Measurements from ENCODE around the gene FER. TPM values are rescaled to one million over a fixed set of nuclear protein-coding genes. Genes with fewer than 3 reads are reported as not detected.

Gene FER
- total RNA-seq, 4 donors from 2014 or later, result 13.4 to 30.0 (median 19.6) TPM

DNA sequence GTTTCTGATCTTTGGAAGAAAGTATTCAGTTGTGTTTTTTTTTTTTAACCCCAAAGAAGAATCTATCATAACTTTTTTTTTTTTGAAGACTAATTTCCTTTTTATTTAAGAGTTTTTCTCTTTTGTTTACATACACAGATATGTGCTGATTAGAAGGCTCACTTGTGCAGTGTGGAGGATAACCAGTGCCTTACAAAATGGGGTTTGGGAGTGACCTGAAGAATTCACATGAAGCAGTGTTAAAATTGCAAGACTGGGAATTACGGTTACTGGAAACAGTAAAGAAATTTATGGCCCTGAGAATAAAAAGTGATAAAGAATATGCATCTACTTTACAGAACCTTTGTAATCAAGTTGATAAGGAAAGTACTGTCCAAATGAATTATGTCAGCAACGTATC, 50.3 kb downstream of the FER start:
- H3K4me1 ChIP-seq, result peaks cover 0 to 8% (median 0%) of the 10 kb centered on the region in 3 donors
- H3K4me3 ChIP-seq, result no peak overlapping the region
- DNase-seq, result no peak
- no peaks in the 10 kb centered on the region for H3K9me3 ChIP-seq
- H3K27ac ChIP-seq, result no peak overlapping the region
- intact Hi-C loops (cut with DNase I), result no loop called here
- H3K36me3 ChIP-seq, result peaks cover 0 to 33% (median 0%) of the 10 kb centered on the region in 3 donors
- no peaks in the 10 kb centered on the region for H3K27me3 ChIP-seq
- WGBS, 2 donors, result 77 to 89% methylated on average over 2 of the region's 2 CpGs
- TF ChIP-seq, protein P1, sequence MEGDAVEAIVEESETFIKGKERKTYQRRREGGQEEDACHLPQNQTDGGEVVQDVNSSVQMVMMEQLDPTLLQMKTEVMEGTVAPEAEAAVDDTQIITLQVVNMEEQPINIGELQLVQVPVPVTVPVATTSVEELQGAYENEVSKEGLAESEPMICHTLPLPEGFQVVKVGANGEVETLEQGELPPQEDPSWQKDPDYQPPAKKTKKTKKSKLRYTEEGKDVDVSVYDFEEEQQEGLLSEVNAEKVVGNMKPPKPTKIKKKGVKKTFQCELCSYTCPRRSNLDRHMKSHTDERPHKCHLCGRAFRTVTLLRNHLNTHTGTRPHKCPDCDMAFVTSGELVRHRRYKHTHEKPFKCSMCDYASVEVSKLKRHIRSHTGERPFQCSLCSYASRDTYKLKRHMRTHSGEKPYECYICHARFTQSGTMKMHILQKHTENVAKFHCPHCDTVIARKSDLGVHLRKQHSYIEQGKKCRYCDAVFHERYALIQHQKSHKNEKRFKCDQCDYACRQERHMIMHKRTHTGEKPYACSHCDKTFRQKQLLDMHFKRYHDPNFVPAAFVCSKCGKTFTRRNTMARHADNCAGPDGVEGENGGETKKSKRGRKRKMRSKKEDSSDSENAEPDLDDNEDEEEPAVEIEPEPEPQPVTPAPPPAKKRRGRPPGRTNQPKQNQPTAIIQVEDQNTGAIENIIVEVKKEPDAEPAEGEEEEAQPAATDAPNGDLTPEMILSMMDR (IDR thresholded peaks at IDR 0.05), result no peak
- TF ChIP-seq POLR2A (IDR thresholded peaks at IDR 0.05), result no peak

DNA sequence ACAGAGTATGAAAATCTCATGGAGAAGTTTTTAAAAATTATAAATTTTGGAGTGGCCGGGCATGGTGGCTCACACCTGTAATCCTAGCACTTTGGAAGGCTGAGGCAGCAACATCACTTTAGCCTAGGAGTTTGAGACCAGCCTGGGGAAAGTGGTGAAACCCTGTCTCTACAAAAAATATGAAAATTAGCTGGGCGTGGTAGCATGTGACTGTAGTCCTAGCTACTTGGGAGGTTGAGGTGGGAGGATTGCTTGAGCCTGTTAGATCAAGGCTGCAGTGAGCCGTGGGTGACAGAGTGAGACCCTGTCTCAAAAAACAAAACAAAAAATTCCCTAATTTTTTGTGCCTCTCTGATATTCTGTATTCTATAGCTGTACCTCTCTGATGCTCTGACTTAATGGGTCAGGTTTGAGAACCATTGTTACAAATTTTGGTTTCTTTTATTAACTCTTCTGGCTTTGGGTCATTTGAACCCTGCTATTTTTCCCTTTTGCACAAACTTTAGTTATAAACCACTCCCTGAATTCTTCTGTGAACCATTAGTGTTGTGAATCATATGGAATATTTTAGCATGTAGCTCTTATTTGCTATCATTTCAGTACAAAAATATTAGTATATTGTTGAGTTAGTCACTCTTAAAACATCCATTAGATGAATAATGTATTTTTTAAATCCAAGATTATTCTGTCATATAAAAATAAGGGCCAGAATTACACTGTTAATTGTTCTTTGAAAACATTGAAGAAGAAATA, 51.0 kb downstream of the FER start:
- peaks cover 0 to 8% (median 0%) of the 10 kb centered on the region in 3 donors for H3K4me1 ChIP-seq
- no peaks in the 10 kb centered on the region for H3K27me3 ChIP-seq
- peaks cover 0 to 33% (median 0%) of the 10 kb centered on the region in 3 donors for H3K36me3 ChIP-seq
- no peak overlapping the region for H3K27ac ChIP-seq
- 87 to 93% methylated on average over 3 of the region's 3 CpGs for WGBS, 2 donors
- peaks cover 0 to 5% (median 3%) of the 10 kb centered on the region in 3 donors for H3K9me3 ChIP-seq
- DNase-seq, result no peak
- H3K4me3 ChIP-seq, result no peak overlapping the region
- intact Hi-C loops (cut with DNase I), result no loop called here
- no peak for TF ChIP-seq POLR2A (IDR thresholded peaks at IDR 0.05)
- TF ChIP-seq, protein P1 (IDR thresholded peaks at IDR 0.05), result no peak

DNA sequence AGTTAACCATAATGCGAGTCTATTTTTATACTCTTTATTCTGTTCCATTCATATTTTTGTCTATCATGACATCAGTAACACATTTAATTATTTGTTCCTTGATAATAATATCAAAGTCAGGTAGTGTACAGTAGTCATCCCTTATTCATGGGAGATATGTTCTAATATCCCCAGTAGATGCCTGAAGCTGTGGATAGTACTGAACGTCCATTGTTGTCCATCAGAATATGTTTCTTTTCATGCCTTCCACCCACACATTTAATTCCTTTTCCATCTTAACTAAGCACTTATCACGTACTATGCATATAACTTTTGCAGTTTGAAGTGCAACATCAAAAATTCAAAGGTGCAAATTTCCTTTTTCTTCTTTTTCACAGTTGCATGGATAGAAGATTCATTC, 53.6 kb downstream of the FER start:
- Histone ChIP-seq H3K4me3 (no peak overlapping the region), H3K27me3 (no peaks in the 10 kb centered on the region), H3K9me3 (peaks cover 0 to 12% (median 3%) of the 10 kb centered on the region in 3 donors), H3K4me1 (peaks cover 0 to 8% (median 0%) of the 10 kb centered on the region in 3 donors), H3K36me3 (peaks cover 0 to 36% (median 0%) of the 10 kb centered on the region in 3 donors), H3K27ac (peak overlapping the region in 1 of 4 donors; percentile 40)
- TF ChIP-seq POLR2A (IDR thresholded peaks at IDR 0.05), result no peak
- TF ChIP-seq, protein P1 (IDR thresholded peaks at IDR 0.05), result no peak
- intact Hi-C loops (cut with DNase I), result no loop called here
- no peak for DNase-seq
- WGBS, 2 donors, result 79 to 80% methylated on average over 3 of the region's 3 CpGs

DNA sequence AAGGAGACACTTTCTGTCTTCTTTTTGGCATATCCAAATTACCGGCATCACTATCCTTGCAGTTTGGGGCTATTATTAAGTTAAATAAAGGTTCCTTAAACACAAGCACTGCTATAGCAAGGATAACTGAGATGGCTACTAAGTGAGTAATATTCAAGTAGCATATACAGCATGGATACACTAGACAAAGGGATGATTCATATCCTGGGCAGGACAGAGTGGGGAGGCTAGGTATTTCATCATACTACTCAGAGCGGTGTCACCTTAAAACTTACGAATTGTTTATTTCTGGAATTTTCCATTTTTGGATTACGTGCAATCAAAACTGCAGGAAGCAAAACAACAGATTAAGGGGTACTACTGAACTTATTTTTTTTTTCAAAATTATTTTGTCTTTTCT, 54.1 kb downstream of the FER start:
- no peak for TF ChIP-seq POLR2A (IDR thresholded peaks at IDR 0.05)
- TF ChIP-seq, protein P1 (IDR thresholded peaks at IDR 0.05), result no peak
- Histone ChIP-seq H3K4me3 (no peak overlapping the region), H3K27me3 (no peaks in the 10 kb centered on the region), H3K27ac (peak overlapping the region in 1 of 4 donors; percentile 40), H3K4me1 (peaks cover 0 to 8% (median 0%) of the 10 kb centered on the region in 3 donors), H3K9me3 (peaks cover 0 to 12% (median 3%) of the 10 kb centered on the region in 3 donors), H3K36me3 (peaks cover 0 to 40% (median 0%) of the 10 kb centered on the region in 3 donors)
- intact Hi-C loops (cut with DNase I), result no loop called here
- WGBS, 2 donors, result 34 to 55% methylated on average over 4 of the region's 4 CpGs
- DNase-seq, result no peak

DNA sequence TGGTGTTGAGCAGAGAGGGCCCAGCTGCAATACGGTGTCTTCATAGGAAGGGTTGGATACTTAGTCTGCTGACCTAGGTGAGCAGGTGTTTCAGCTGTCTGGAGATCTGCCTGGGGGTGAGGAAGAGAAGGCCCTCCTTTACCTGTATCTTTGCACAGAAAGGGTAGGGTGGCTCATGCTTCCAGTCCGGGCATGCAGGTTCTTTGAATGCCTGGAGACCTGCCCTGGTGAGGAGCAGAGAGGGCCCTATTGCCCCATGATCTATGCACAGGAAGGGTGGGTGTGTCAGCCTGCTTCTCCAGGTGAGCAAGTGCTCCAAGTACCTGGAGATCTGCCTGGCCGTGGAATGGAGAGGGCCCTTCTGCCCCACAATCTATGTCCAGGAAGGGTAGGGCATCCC, 63.0 kb downstream of the FER start:
- H3K4me1 ChIP-seq, result no peaks in the 10 kb centered on the region
- H3K36me3 ChIP-seq, result peaks cover 0 to 23% (median 0%) of the 10 kb centered on the region in 3 donors
- H3K27ac ChIP-seq, result no peak overlapping the region
- DNase-seq, result no peak
- H3K4me3 ChIP-seq, result no peak overlapping the region
- H3K9me3 ChIP-seq, result peaks cover 0 to 17% (median 14%) of the 10 kb centered on the region in 3 donors
- intact Hi-C loops (cut with DNase I), result no loop called here
- TF ChIP-seq, protein P1 (IDR thresholded peaks at IDR 0.05), result no peak
- no peak for TF ChIP-seq POLR2A (IDR thresholded peaks at IDR 0.05)
- H3K27me3 ChIP-seq, result no peaks in the 10 kb centered on the region
- 50% methylated on average over 2 of the region's 3 CpGs; no CpG with 5 or more reads in 1 of the 2 donors for WGBS, 2 donors
